Epithelial cell of proximal tubule (primary cell): ENCODE measurements around the gene NIBAN1. TPM values are rescaled to one million over a fixed set of nuclear protein-coding genes. Genes with fewer than 3 reads are reported as not detected.
"Not testable (repeated sequence)": the region's sequence is repeated elsewhere in the genome, so short reads cannot be mapped to it uniquely, and the experiment has no call there.

Experiments used
- DNase-seq: peaks from one replicate; pipeline ENCODE4 v3.0.0-alpha.2; 2011; ENCODE audit warnings: low read depth
- H3K4me3 ChIP-seq: 2 replicates; pipeline ENCODE4 v1.5.1; 2011; ENCODE audit warnings: low read depth, mild to moderate bottlenecking, low read length
- total RNA-seq: library from RNA; depleted of rRNA; stranded (reverse); fragments of >200 nt; gene quantifications from 2 replicates; pipeline ENCODE4 v1.2.3, GENCODE V29; 2015
- TF ChIP-seq, protein P1 (sequence below): conservative IDR thresholded peaks from 2 replicates; pipeline ENCODE4 v1.5.1; 2012; ENCODE audit warnings: low read depth, mild to moderate bottlenecking, low read length

The NIBAN1 gene
- total RNA-seq, 1 donor from 2014 or later: 32.9 TPM

DNA sequence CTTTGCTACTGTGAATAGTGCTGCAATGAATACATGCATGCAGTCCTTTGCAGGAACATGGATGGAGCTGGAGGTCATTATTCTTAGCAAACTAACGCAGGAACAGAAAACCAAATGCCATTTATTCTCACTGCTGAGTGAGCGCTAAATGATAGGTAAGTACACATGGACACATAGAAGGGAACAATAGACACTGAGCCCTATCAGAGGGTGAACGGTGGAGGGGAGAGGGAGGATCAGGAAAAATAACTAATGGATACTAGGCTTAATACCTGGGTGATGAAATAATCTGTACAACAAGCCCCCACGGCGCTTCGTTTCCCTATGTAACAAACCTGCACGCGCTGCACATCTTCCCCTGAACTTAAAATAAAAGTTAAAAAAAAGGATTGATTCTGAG is 8.9 kb downstream of the NIBAN1 start:
- no peak for DNase-seq
- TF ChIP-seq, protein P1, sequence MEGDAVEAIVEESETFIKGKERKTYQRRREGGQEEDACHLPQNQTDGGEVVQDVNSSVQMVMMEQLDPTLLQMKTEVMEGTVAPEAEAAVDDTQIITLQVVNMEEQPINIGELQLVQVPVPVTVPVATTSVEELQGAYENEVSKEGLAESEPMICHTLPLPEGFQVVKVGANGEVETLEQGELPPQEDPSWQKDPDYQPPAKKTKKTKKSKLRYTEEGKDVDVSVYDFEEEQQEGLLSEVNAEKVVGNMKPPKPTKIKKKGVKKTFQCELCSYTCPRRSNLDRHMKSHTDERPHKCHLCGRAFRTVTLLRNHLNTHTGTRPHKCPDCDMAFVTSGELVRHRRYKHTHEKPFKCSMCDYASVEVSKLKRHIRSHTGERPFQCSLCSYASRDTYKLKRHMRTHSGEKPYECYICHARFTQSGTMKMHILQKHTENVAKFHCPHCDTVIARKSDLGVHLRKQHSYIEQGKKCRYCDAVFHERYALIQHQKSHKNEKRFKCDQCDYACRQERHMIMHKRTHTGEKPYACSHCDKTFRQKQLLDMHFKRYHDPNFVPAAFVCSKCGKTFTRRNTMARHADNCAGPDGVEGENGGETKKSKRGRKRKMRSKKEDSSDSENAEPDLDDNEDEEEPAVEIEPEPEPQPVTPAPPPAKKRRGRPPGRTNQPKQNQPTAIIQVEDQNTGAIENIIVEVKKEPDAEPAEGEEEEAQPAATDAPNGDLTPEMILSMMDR: no peak

GRCh38 chr1:184959626-184960025 is 14.7 kb downstream of the NIBAN1 start:
- no peak for DNase-seq
- TF ChIP-seq, protein P1: no peak
- no peak overlapping the region for H3K4me3 ChIP-seq

More for the DNA sequence above, 8.9 kb downstream of the NIBAN1 start:
- no peak overlapping the region for H3K4me3 ChIP-seq

- TF ChIP-seq, protein P1: no peak
- no peak for DNase-seq
- no peak overlapping the region for H3K4me3 ChIP-seq
These were observed 15.6 kb downstream of the NIBAN1 start for GRCh38 chr1:184958554-184959353.

- H3K4me3 ChIP-seq, DNase-seq: not testable (repeated sequence)
These were observed 16.4 kb downstream of the NIBAN1 start for GRCh38 chr1:184957901-184958300.

DNA sequence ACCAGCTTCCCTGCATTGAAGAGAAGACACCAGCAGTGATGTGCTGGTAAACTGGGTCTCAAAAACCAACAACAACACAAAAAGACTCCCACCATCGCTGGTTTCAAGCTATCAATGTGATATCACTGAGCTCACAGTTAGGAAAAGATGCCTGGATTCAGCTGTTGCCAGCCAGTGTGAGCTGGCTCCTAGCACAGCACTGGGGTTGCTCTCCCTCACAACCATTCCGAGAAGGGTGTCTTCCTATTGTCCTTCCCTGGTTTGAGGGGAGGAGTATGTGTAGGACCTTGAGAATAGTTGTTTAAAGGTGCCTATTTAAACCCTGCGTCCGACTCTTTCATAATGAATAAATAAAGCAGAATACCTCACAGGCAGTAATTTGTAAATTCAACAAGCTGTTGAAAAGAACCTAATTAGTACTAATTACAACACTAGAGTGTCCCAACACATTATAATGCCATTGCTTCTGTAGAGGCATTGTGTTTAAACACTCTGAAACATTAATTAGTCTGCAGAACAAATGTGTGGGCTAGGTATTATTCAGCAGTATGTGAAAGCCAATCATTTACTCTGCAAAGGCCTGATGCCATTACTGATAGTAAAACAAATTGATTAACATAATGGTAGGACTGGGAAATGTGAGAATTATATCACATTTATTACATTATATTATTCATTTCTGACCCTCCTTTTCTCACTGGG is 17.2 kb downstream of the NIBAN1 start:
- TF ChIP-seq, protein P1: no peak
- no peak for DNase-seq
- H3K4me3 ChIP-seq: no peak overlapping the region

GRCh38 chr1:184954232-184954995 is 19.9 kb downstream of the NIBAN1 start:
- H3K4me3 ChIP-seq: peak overlapping the region; percentile 5
- TF ChIP-seq, protein P1: peak; percentile 32
- DNase-seq: no peak
